Aorta (tissue), 5 donors: ENCODE measurements around the gene SCN4A. TPM values are rescaled to one million over a fixed set of nuclear protein-coding genes. Genes with fewer than 3 reads are reported as not detected.
"Not testable (repeated sequence)": the region's sequence is repeated elsewhere in the genome, so short reads cannot be mapped to it uniquely, and the experiment has no call there.

Experiments
- ATAC-seq: fragments of 200-7000 bp; cut with Tn5 transposase; one replicate; pipeline ENCODE4 v1.9.1; 2022; ENCODE audit warnings: moderate library complexity; ENCODE audit not compliant: low FRiP score
- DNase-seq, 2 donors: peaks; one replicate each; pipeline ENCODE4 v3.0.0-alpha.2; 2020
- H3K27ac ChIP-seq, 2 donors: one replicate each; pipeline ENCODE4 v1.5.1; 2013; ENCODE audit warnings: low read length in 2 of 2, mild to moderate bottlenecking in 2 of 2, moderate library complexity in 2 of 2, control low read depth in 1 of 2, inconsistent platforms in 1 of 2, low read depth in 1 of 2
- H3K27me3 ChIP-seq, 2 donors: one replicate each; pipeline ENCODE4 v1.6.1; 2013; ENCODE audit warnings: control low read depth in 1 of 2, low read length in 1 of 2, mild to moderate bottlenecking in 1 of 2, moderate library complexity in 1 of 2; ENCODE audit not compliant: insufficient read depth in 2 of 2, control insufficient read depth in 1 of 2
- H3K36me3 ChIP-seq, 2 donors: one replicate each; pipeline ENCODE4 v1.6.1; 2013; ENCODE audit warnings: control low read depth in 1 of 2, low read length in 1 of 2, mild to moderate bottlenecking in 1 of 2; ENCODE audit not compliant: insufficient read depth in 2 of 2, control insufficient read depth in 1 of 2
- H3K4me1 ChIP-seq, 2 donors: one replicate each; pipeline ENCODE4 v1.6.1; 2013; ENCODE audit warnings: low read length in 2 of 2, control low read depth in 1 of 2, mild to moderate bottlenecking in 1 of 2, moderate library complexity in 1 of 2; ENCODE audit not compliant: insufficient read depth in 2 of 2, control insufficient read depth in 1 of 2
- H3K4me3 ChIP-seq, 2 donors: one replicate each; pipeline ENCODE4 v1.5.1; 2013; ENCODE audit warnings: low read length in 2 of 2, control low read depth in 1 of 2, mild to moderate bottlenecking in 1 of 2
- H3K9me3 ChIP-seq: one replicate; pipeline ENCODE4 v1.6.1; 2013; ENCODE audit warnings: mild to moderate bottlenecking, low read length; ENCODE audit not compliant: control insufficient read depth
- WGBS, 2 donors: extraction: QIAGEN DNeasy Blood & Tissue Kit; methylation state at CpG; one replicate each; pipeline ENCODE4 v1.1.7; 2013; 5-methylcytosine and 5-hydroxymethylcytosine counted together
- intact Hi-C, 2 donors: fragments of 100-400 bp; cut with DNase I; formaldehyde crosslinking; loops; one replicate each; pipeline versions ENCODE4 v1.14.2 to v1.15.0; 2022
- polyA plus RNA-seq, 2 donors: library from polyadenylated mRNA; stranded (reverse); fragments of 200-250 nt; gene quantifications; one replicate each; pipeline ENCODE4 v1.2.3, GENCODE V29; 2013
- total RNA-seq, 2 donors: library from RNA; stranded (reverse); fragmentation: NEBNext Ultra II Directional; extraction: Animal tissue kit (Norgen Biotek cat#: 25700); gene quantifications; one replicate each; pipeline ENCODE4 v1.2.1, GENCODE V29; 2021
- donor health status: healthy with polysubstance abuse.
- donor health status: Bipolar disorder and iron deficiency.
- donor health status: DM: no; HTN: no; CAD: no.
- donor health status: DM: no; HTN: no; CAD: no.
- donor health status: DM: yes; HTN: yes; CAD: no.

The SCN4A gene
- total and polyA plus RNA-seq, 4 donors, result 0.03 to 3.2 (median 1.5) TPM; not detected in 1

GRCh38 chr17:63898899-63899798, 73.6 kb downstream of the SCN4A start:
- H3K4me1 ChIP-seq, intact Hi-C loops, DNase-seq, H3K27me3 ChIP-seq, H3K4me3 ChIP-seq, H3K9me3 ChIP-seq, H3K27ac ChIP-seq, ATAC-seq, H3K36me3 ChIP-seq: not testable (repeated sequence)
- 88 to 89% methylated on average over 6 of the region's 6 CpGs for WGBS, 2 donors

DNA sequence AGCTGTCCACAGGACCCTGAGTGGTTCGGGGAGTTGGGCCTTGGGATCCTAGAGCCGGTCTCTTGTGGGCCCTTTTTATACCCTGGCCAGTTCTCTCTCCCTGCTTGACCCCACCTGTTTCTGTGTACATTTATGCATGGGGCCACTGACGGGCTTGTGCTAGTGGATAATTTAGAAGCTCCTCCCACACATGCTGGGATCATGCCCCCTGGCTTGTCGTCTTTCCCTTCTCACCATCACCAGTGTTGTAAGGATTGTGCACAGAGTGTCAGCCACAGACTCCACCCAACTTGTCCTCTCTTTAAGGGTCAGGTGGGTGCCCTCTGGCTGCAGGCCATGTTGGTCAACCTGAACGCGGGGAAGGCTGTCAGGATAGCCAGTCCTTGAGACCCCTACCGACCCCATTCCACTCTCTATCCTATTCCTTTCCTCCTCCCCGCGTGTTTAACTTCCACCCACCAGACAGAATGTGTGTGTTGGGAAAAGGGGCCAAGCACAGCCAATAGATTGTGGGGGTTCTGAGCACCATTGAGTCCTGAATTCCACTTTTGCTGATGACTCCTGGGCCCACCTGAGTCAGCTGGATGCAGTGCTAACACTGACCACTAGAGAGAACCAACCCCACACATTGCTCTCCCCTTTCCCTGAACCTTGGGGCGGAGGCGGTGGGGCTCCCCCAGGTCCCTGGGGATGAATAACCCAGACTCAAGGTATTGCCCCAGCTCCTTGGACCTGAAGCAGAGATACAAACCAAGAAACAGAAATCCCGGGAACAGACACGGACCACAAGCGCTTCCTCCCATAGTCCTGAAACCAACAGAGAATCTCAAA, 76.0 kb downstream of the SCN4A start, which contains the start of gene CSH1:
CSH1 (minus strand) TSS at position 51 of the 831 bp plus-strand sequence. CDS start 63 bp downstream, outside the sequence.
- WGBS, 2 donors, result 88 to 92% methylated on average over 9 to 11 of the region's 14 CpGs
- ATAC-seq, DNase-seq: not testable (repeated sequence)

GRCh38 chr17:63894821-63895220, 77.9 kb downstream of the SCN4A start:
- H3K9me3 ChIP-seq, ATAC-seq, H3K4me1 ChIP-seq, intact Hi-C loops, H3K36me3 ChIP-seq, H3K27ac ChIP-seq, DNase-seq, H3K27me3 ChIP-seq, H3K4me3 ChIP-seq: not testable (repeated sequence)
- WGBS, 2 donors, result 95 to 99% methylated on average over 4 to 10 of the region's 10 CpGs

More for the DNA sequence above, 76.0 kb downstream of the SCN4A start, which contains the start of gene CSH1:
- intact Hi-C loops, H3K27ac ChIP-seq, H3K9me3 ChIP-seq, H3K4me3 ChIP-seq, H3K36me3 ChIP-seq, H3K27me3 ChIP-seq, H3K4me1 ChIP-seq: not testable (repeated sequence)

GRCh38 chr17:63894021-63894420, 78.7 kb downstream of the SCN4A start:
- H3K27me3 ChIP-seq, intact Hi-C loops, H3K9me3 ChIP-seq, H3K27ac ChIP-seq, H3K36me3 ChIP-seq, DNase-seq, ATAC-seq, H3K4me1 ChIP-seq, H3K4me3 ChIP-seq: not testable (repeated sequence)
- 62 to 74% methylated on average over 3 of the region's 3 CpGs for WGBS, 2 donors

DNA sequence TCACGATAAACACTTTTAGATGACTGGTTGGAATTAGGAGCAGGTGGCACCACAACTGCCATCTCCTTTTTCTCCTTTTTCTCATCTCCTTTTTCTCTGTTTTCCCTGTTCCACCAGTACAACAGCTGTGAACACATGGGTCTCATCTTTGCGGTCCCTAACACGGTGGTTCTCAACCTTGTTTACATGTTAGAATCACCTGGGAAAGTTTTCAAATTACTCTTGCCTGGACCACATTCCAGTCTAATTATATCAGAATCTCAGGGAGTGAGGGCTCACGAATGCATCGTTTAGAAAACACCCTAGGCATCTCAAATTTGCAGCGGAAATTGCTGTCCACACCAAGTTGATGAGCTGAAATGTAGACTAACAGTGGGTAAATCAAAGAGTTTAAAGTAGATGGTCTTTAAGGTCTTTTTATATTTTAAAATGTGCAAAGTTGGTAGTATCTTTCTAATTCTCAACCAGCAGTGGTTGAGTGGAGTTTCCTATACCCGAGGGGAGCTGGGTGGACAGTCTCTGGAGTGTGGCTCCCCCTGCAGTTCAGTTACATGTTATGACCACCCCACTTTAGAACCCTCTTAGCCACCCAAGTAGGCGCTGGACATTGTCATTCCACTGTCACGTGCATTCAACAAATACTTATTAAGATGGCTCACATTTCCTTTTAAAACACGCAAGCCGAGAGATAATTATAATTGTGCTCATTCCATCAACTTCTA, 80.2 kb downstream of the SCN4A start:
- H3K4me1 ChIP-seq, H3K36me3 ChIP-seq, H3K9me3 ChIP-seq, DNase-seq, intact Hi-C loops, ATAC-seq, H3K27me3 ChIP-seq, H3K4me3 ChIP-seq, H3K27ac ChIP-seq: not testable (repeated sequence)
- 63 to 69% methylated on average over 11 of the region's 11 CpGs for WGBS, 2 donors

- H3K4me1 ChIP-seq, H3K4me3 ChIP-seq, H3K36me3 ChIP-seq, intact Hi-C loops, DNase-seq, H3K27ac ChIP-seq, H3K27me3 ChIP-seq, H3K9me3 ChIP-seq: not testable (repeated sequence)
- ATAC-seq, result peak; percentile 85
- whole genome bisulfite sequencing, 2 donors, result 31 to 33% methylated on average over 13 of the region's 13 CpGs
Measured at GRCh38 chr17:63889026-63889848, 83.5 kb downstream of the SCN4A start.
